HG03064 (cell line): Measurements from ENCODE around the gene SGIP1.
A peak's percentile ranks its signal among the peaks of the same experiment; 100 is the strongest.

ENCODE experiments used
- ATAC-seq: cut with Tn5 transposase; IDR thresholded peaks from one replicate; pipeline ENCODE4 v1.9.1; 2021; ENCODE audit warnings: low read depth; ENCODE audit not compliant: unreplicated experiment

Gene SGIP1

DNA sequence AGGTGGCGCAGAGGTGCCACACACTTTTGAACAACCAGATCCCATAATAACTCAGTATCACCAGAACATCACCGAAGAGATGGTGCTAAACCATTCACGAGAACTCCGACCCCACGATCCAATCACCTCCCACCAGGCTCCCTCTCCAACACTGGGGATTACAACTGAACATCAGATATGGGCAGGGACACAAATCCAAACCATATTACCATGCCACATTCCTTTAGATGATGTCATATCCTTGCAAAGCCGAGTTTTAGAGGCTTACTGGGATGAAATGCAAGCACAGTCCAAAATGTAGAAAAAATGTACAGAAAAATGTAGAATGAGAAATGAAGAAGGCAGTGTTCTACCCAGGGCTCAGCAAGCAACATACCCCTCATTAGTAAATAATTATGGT is 64.7 kb downstream of the SGIP1 start:
- no peak for ATAC-seq

- no peak for ATAC-seq
Measured at GRCh38 chr1:66599346-66599745, 65.4 kb downstream of the SGIP1 start.

DNA sequence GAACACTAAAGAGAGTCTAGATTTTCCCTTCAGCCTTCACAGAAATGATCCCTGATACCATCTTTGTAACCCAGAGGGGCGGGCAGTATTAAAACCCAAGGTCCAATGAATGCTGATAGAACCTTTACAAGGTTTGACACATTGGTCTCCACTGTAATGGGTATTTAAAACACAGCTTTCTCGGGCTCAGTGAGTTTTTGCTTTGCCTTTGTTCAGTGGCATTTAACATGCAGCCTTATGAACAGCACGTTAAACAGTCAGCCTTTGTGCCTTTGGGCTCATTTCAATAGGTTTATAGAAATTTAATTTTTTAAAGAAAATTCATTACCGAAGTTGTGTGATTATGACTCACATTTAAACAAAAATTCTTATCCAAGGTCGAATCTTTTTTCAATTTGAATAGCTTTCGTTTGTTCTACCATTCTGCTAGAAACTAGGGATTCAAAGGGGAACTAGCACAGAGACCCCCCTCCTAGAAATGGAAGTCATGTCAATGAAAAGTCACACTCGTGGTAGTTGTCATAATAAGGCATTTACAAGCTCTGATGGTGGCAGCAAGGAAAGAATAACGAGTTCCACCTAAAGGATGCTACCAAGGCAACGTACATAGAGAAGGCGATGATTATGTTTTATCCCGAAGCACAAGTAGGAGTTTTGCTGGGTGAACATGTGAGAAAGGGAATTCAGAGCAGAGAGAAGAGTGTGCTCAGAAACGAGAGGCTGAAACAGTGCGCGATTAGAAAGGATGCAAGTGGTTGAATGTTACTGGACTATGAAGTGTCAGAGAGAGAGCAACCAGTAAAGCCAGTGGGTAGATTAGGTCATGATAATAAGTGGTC is 66.2 kb downstream of the SGIP1 start:
- ATAC-seq: no peak

DNA sequence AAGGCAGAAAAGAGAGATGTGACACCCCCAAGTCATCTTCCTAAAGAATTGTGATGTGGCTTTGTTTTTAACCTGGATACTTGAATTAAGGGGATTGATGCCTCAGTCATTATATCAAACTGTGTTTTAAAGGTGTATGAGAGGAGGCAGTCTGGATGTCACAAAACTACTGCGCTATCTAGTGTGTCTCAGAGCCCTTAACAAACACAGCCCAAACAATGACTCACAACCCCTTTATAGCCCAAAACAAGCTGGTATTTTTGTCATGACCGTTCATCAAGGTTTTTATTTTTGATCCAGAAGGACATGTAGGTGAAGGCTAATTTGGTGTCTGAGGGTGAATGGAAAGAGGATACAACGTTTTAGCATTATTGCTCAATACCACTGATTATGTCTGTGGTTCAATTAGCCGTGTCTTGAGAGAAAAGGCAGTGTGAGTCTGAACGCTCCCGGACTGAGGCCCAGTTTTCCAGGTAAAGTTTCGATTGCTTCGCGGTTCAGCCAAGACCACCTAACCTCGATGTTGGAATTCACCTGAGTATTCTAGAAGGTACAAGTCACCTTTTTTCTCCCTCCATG is 71.6 kb downstream of the SGIP1 start:
- ATAC-seq: no peak

DNA sequence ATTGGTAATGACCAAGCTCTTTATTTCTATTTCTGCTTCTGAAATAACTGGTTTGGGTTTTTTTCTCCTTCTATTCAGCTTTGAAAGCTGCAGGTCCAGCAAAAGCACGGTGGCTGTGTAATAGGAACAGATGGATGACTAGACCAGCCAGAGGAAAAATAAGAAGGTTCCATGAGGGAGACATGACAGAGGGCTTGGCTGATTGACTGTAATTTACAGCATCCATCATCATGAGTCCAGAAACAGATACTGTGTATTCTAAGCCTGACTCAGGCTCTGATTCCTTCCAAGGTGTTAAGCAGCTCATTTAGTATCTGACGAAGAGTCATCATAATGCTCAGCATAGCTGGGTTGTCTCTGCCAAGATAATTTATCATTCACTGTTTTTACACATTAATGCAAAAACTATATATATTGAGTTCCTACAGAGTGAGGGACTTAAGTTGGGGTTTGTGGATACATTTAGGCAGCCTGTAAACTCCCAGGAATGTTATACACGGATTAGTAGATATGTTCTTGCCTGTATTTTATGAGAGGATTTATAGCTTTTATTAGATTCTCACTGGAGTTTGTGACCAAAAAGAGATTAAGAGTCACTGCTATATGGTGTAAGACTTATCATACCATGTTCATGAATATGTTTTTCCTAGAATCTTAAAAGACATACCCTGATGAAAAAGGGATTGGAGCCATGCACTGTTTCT is 72.6 kb downstream of the SGIP1 start:
- no peak for ATAC-seq

- ATAC-seq: no peak
Measured at GRCh38 chr1:66607458-66607857, 73.5 kb downstream of the SGIP1 start.

DNA sequence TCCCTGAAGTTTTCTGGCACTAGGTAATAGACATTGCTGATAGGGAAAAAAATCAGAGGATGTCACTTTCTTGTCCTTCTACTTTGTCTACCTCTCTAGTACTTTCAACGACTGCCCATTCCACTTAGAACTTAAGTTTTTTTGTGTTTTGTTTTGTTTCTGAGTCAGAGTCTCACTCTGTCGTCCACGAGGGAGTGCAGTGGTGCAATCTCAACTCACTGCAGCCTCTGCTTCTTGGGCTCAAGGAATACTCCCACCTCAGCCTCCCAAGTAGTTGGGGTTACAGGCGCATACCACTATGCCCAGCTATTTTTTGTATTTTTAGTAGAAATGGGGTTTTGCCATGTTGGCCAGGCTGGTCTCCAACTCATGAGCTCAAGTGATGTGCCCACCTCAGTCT is 79.2 kb downstream of the SGIP1 start:
- no peak for ATAC-seq

DNA sequence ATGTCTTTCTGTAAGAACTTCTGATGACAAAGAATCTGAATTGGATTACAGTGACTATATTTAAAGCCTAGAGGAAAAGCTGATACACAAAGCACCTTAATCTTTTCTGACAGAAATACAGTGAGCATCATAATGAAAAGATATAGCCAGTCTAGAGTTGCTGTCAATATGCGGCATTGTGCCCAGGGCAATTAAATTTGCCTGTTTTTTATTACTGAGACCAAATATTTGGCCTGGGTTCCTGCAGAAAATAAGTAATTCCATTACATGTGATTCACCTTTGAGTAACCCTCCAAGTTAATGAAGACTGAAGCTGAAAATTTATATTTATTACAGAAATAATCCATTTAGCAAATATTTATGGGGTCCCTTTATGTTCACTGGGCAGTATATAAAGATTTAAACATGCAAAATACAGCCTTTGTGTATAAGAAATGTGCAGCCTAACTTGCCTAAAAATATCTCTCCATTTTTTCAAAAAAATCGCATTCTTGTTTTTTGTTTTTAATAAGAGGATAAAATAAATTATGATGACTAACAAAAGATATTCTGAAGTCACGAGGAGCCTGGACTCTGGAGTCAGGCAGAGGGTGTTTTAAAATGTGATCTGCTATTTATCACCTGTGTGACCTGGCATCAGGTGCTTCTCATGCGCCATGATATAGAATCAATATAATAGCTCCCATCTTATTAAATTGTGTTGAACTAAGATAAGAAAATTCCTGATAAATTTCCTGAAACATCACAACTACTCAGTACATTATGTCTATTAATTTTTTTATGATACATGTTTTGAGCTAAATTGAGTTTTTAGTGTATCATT is 83.6 kb downstream of the SGIP1 start:
- no peak for ATAC-seq

DNA sequence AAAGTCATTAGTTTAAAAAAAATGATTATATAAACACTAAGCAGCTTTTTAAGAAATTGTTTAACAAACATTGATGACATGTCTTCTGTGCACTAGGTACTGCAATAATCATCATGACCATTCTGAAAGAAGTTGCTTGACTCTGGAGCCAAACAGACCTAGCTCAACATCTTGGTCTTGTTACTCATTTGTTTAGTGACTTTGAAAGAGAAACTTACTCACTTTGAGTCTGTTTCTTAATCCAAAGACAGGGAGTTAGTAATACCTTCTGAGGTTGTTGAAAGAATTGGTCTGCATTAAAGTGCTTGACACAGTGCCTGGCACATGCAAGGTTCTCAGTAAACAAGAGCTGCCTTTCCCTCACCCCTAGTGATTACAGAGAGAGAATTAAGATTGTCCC is 84.4 kb downstream of the SGIP1 start:
- no peak for ATAC-seq

DNA sequence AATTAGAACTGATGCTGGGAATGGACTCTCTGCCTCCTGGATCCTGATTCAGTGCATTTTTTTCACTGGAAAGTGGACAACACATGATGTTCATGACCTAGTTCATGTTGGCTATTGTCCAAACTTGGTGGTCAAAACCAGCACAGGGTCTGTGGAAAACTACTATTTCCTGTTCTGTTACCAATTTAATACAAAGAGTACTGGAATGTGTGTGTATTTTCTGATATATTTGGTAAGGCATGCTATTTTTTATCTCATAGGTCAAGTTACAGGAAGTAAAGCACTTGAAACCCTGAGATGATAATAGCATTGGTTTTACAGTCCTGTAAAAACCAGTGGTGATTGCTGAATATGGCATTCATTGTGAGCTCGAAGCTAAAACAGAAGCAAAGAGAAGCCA is 89.9 kb downstream of the SGIP1 start:
- no peak for ATAC-seq

- no peak for ATAC-seq
Measured at GRCh38 chr1:66624412-66625060, 90.6 kb downstream of the SGIP1 start.

DNA sequence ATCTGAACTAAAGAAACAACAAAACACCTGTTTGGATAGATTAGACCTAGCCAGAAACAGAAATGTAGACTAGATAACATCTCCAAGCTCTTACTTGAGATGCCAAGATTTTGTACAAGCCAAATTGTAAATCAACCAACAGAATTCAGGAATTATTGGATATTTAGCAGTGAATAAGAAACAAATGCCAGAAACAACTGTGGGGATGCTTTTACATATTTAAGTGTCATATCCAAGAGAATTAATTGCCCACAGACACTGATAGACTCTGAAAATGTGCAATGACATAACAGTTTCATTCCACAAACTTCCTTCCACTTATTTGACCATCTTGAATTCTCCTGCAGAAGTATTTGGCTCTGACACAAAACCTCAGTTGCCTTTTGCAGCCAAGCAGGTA is 92.3 kb downstream of the SGIP1 start:
- no peak for ATAC-seq

GRCh38 chr1:66628926-66629325 is 95.0 kb downstream of the SGIP1 start:
- no peak for ATAC-seq

GRCh38 chr1:66633159-66633558 is 99.2 kb downstream of the SGIP1 start:
- ATAC-seq: no peak

GRCh38 chr1:66637146-66637545 is 103.2 kb downstream of the SGIP1 start:
- ATAC-seq: no peak

- no peak for ATAC-seq
Measured at GRCh38 chr1:66641891-66642473, 108.0 kb downstream of the SGIP1 start.

GRCh38 chr1:66642992-66643391 is 109.0 kb downstream of the SGIP1 start:
- ATAC-seq: no peak

DNA sequence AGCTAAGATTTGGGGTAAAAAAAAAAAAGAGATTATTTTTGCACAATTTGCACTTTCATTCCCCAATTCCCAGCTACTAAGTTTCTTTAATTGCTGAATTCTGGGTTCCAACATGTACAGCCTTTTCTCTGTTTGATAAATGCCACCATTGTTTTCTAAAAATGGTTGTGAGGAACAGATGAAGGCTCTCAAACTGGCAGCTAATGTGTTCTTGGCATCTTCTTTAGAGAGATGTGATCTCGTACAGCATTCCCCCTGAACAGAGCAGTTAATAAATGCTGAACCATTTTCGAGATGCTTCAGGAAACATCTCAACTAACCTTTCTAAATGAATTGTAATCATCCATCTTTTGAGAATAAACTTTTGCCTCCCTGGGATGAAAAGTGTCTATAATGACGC is 110.4 kb downstream of the SGIP1 start:
- no peak for ATAC-seq

DNA sequence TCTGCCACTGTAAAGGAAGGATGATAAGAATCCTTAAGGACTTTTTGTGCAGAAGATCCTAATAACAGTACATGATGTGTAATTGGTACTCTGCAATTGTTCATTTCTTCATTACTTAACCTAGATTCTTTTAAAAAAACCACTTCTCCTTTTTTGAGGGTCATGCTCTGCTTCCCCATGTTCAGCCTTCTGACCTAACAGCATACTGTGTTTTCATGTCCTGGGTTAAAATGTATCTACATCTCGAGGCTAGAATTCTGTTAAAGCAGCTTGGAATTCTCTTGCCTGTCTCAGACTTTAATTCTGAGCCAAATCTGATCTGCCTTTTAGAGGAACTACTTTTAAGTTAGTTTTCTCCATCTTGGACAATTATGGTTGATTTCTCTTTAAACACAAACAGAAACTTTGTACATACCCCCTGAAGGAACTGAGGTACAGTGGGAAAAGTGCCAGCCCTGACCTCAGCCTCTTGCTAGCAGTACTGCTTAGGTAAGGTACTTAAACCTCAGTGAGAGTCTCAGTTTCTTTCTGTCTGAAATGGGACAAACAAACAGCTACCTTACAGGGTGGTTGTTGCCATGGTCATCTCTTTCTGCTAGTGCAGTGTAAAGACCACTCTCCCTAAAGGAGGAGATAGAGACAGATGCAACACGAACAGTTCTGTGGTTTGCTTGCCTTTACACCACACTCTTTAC is 115.1 kb downstream of the SGIP1 start:
- peak; percentile 87 for ATAC-seq
